ENCODE data around the gene BACE2. TPM values are rescaled to one million over a fixed set of nuclear protein-coding genes. Genes with fewer than 3 reads are reported as not detected.

BACE2 gene
- total RNA-seq, 1 experiment from 2014 or later: 21.3 TPM

- DNase-seq (ENCODE audit: unreplicated experiment): no peak
- POLR2A ChIA-PET: no interaction called here
- intact Hi-C loops (cut with micrococcal nuclease): loop anchor here (10.0 kb wide), 2 partner anchors 121 to 601 kb away; partner anchors contain the start of gene RIPK4
- CTCF ChIA-PET: no interaction called here
- Mint-ChIP-seq H3K27ac (ENCODE audit: low read depth, unreplicated experiment) (no peak overlapping the region), H3K27me3 (ENCODE audit: insufficient read depth, unreplicated experiment) (no peaks in the 10 kb centered on the region), H3K4me1 (ENCODE audit: insufficient read depth, unreplicated experiment) (peaks cover 15% of the 10 kb centered on the region), H3K36me3 (ENCODE audit: insufficient read depth, unreplicated experiment) (no peaks in the 10 kb centered on the region), H3K4me3 (ENCODE audit: unreplicated experiment) (no peak overlapping the region), H3K9me3 (ENCODE audit: unreplicated experiment) (no peaks in the 10 kb centered on the region)
- no TSS peak for BruUV-seq (replicated peaks)
- TF ChIP-seq CTCF (IDR thresholded peaks at IDR 0.05; ENCODE audit: unreplicated experiment): no peak
Measured at GRCh38 chr21:41164052-41164451, 3.9 kb upstream of the BACE2 start.

- ChIA-PET POLR2A (interaction anchor here (0.7 to 1.1 kb wide), 4 partner anchors 30 to 932 kb away, joined by 3 to 4 read pairs (median 4); no protein-coding TSS in a partner anchor), CTCF (interaction anchor here (1.0 to 2.0 kb wide), 3 partner anchors 11 to 118 kb away, joined by 3 to 8 read pairs (median 5); no protein-coding TSS in a partner anchor)
- Mint-ChIP-seq H3K9me3 (ENCODE audit: unreplicated experiment) (no peaks in the 10 kb centered on the region), H3K27me3 (ENCODE audit: insufficient read depth, unreplicated experiment) (no peaks in the 10 kb centered on the region), H3K4me1 (ENCODE audit: insufficient read depth, unreplicated experiment) (peaks cover 22% of the 10 kb centered on the region), H3K4me3 (ENCODE audit: unreplicated experiment) (peak overlapping the region; percentile 13), H3K27ac (ENCODE audit: low read depth, unreplicated experiment) (peak overlapping the region; percentile 63), H3K36me3 (ENCODE audit: insufficient read depth, unreplicated experiment) (no peaks in the 10 kb centered on the region)
- TF ChIP-seq CTCF (IDR thresholded peaks at IDR 0.05; ENCODE audit: unreplicated experiment): no peak
- DNase-seq (ENCODE audit: unreplicated experiment): peak; percentile 95
- no TSS peak for BruUV-seq (replicated peaks)
- intact Hi-C loops (cut with micrococcal nuclease): loop anchor here (5.0 to 10.0 kb wide), 3 partner anchors 92 to 600 kb away; partner anchors contain the start of gene RIPK4
Measured at GRCh38 chr21:41164981-41165655, 2.8 kb upstream of the BACE2 start.

- no peak for DNase-seq (ENCODE audit: unreplicated experiment)
- ChIA-PET CTCF (interaction anchor here (0.6 to 2.0 kb wide), 9 partner anchors 17 to 1023 kb away, joined by 3 to 8 read pairs (median 3); no protein-coding TSS in a partner anchor), POLR2A (interaction anchor here (0.7 to 1.3 kb wide), 7 partner anchors 25 to 1348 kb away, joined by 3 to 5 read pairs (median 4); no protein-coding TSS in a partner anchor)
- Mint-ChIP-seq H3K4me1 (ENCODE audit: insufficient read depth, unreplicated experiment) (peaks cover 31% of the 10 kb centered on the region), H3K4me3 (ENCODE audit: unreplicated experiment) (peak overlapping the region; percentile 83), H3K9me3 (ENCODE audit: unreplicated experiment) (no peaks in the 10 kb centered on the region), H3K36me3 (ENCODE audit: insufficient read depth, unreplicated experiment) (no peaks in the 10 kb centered on the region), H3K27ac (ENCODE audit: low read depth, unreplicated experiment) (no peak overlapping the region), H3K27me3 (ENCODE audit: insufficient read depth, unreplicated experiment) (no peaks in the 10 kb centered on the region)
- intact Hi-C loops (cut with micrococcal nuclease): loop anchor here (5.0 to 10.0 kb wide), 3 partner anchors 90 to 598 kb away; partner anchors contain the start of gene RIPK4
- no TSS peak for BruUV-seq (replicated peaks)
- no peak for TF ChIP-seq CTCF (IDR thresholded peaks at IDR 0.05; ENCODE audit: unreplicated experiment)
Measured at GRCh38 chr21:41166884-41167283, 1.1 kb upstream of the BACE2 start.
